OCI-LY7 (cell line): ENCODE results near the gene MYL6.

Experiments
- CTCF ChIP-seq: fragments of 200-600 bp; sonication (generic); conservative IDR thresholded peaks from 2 replicates; pipeline ENCODE4 v1.5.1; 2014; ENCODE audit warnings: mild to moderate bottlenecking, antibody characterized with exemption, low read length, moderate library complexity, mixed read lengths
- EZH2phosphoT487 ChIP-seq: fragments of 200-600 bp; sonication (generic); IDR thresholded peaks from 2 replicates; pipeline ENCODE4 v1.6.1; 2018; ENCODE audit warnings: low read depth, borderline replicate concordance, mild to moderate bottlenecking, mixed run types, antibody characterized with exemption, low read length, moderate library complexity, mixed read lengths

GRCh38 chr12:56152756-56153677 lies 5.1 kb upstream of the MYL6 start:
- TF ChIP-seq CTCF (no peak), EZH2phosphoT487 (no peak)
